HG02642 (cell line): ENCODE results near the gene RUNX2.

Experiments
- ATAC-seq: cut with Tn5 transposase; IDR thresholded peaks from one replicate; pipeline ENCODE4 v1.9.1; 2021; ENCODE audit warnings: mild to moderate bottlenecking; ENCODE audit not compliant: unreplicated experiment, poor library complexity

Gene RUNX2

GRCh38 chr6:45476341-45476740, 148.2 kb downstream of the RUNX2 start:
- no peak for ATAC-seq

DNA sequence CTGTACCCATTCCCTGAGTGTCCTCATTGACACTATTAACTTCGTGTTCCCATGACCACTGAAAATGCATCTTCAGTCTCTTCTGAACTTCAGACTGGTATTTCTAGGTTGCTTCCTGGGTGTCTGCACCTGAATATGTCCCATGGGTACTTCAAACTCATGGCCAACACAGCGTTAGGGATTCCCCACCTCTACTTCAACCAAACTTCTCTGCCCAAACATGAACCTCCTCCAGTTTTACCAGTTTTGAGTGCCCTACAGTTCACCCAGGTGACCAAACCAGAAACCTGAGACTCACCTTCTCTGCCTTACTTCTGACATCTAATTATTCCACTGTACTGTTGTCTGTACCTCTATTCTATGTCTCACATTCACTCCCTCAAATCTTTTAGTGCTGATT, 149.1 kb downstream of the RUNX2 start:
- ATAC-seq = no peak

GRCh38 chr6:45477790-45478189, 149.7 kb downstream of the RUNX2 start:
- ATAC-seq = no peak

DNA sequence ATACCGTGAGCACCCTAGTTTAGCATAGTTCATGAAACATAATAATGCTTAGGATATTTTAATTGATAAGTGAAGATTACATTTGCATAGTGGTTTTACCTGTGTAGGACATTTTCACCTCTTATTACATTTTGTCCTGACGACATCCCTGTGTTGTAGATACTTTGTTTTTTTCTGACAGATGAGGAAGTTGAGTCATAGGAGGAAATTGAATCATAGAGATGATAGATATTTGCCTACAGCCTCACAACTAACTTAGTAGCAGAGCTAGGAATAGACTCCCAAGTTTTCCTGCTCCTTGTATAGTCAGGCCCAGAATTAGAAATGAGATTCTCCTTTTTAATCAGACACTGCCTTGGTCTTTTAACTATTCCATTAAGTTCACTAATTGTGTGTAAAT, 150.1 kb downstream of the RUNX2 start:
- no peak for ATAC-seq

- ATAC-seq = peak; percentile 74
These were observed 152.0 kb downstream of the RUNX2 start for GRCh38 chr6:45479834-45480751.

DNA sequence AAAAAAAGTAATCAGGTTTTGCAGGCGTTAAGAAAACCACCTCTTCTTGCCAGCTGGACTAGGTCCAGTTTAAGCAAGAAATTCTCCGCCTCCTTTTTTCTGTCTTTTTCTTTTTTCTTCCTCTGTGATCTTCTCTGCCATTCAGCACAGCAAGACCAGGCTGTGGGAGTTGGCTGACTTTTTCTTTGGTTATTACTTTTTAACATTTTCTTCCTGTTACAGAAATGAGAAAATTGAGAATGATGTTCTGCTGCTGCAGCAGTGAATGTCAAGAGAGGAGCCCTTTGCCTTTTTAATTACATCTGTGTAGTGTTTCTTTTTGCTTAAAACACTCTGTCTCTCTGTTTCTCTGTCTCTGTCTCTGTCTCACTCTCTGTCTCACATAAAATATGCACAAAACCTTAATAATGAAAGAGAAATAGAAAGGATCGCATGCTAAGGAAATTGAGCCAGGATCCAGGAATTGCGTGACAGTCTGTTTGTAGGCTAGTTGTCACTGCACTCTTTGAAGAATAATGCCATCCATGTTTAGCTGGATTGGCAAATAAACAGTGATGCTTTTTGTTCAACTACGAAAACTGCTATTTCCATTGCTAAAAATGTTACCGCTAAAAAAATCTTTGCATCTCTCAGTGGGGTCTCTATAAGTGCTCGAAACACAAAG, 152.8 kb downstream of the RUNX2 start:
- no peak for ATAC-seq

- no peak for ATAC-seq
These were observed 154.9 kb downstream of the RUNX2 start for GRCh38 chr6:45483021-45483420.

DNA sequence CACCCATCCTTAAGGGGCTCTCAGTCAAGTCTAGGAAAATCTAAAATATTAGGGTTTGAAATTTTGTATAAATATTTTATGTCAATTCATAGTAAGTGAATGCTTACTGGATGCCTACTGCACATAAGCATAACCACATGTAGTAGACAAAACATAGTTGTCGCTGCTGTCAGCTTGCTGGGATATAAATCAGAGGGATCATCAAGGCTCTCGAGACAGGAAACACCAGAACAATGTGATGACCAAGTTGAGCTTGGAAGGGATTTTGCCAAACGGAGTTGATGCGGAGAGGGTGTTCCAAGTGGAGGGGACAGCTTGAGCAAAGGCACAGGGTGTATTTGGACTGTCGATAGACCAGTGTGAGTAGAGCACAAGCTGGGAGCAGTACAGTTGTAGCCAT, 155.4 kb downstream of the RUNX2 start:
- no peak for ATAC-seq

DNA sequence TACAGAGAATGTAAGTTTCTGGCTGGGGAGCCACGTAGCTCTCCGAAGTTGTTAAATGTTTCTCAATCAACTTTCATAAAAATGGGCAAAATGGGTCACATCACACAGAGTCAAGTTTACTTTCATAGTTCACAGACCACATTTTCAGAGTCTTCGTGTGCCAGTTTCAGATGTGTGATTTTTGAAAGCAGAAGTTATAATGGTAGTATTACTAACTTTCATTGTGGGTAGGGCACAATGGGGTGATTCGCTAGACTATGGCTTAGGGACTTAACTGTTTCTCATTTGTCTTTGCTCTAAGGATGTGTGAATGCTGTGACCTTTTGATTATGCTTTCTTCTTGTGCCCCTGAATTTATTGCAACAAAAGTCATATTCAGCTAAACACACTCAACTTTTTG, 158.6 kb downstream of the RUNX2 start:
- no peak for ATAC-seq

- no peak for ATAC-seq
These were observed 159.5 kb downstream of the RUNX2 start for GRCh38 chr6:45487645-45488044.

- no peak for ATAC-seq
These were observed 160.1 kb downstream of the RUNX2 start for GRCh38 chr6:45488269-45488668.

- ATAC-seq = no peak
These were observed 160.8 kb downstream of the RUNX2 start for GRCh38 chr6:45488889-45489288.

DNA sequence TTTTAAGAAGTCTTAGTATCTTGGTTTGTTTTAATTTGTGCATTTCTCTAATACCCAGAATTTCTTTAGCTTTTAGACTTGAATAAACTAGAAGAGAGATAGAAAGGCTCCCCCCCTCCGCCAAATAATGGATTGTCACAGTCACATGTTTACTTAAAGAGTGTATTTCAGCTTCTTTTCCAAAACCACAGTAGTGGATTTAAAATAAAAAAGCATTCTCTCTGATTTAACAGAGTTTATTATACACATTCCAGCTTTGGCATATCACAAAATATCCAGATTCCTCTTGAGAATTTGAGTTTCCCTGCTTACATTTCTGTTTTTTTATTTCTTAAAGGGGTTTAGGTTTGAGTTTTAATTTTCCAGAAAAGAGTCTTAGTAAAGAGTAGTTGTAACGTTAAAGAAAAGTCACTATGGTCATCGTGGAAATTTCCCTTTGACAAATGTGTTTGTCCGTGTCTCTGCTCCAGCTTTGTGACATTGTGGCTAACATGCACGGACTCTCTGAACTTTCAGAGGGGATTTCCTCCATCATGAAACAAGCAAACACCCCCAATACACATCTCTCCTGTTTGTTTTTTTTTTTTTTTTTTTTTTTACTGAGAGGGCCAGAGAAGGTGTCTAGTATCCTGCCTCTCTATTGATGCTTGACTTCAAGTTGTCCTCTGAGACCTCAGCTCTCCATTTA, 163.1 kb downstream of the RUNX2 start:
- ATAC-seq = no peak

GRCh38 chr6:45491874-45492273, 163.7 kb downstream of the RUNX2 start:
- ATAC-seq = no peak

- no peak for ATAC-seq
These were observed 165.6 kb downstream of the RUNX2 start for GRCh38 chr6:45493761-45494160.

GRCh38 chr6:45494416-45495135, 166.4 kb downstream of the RUNX2 start:
- ATAC-seq = no peak

DNA sequence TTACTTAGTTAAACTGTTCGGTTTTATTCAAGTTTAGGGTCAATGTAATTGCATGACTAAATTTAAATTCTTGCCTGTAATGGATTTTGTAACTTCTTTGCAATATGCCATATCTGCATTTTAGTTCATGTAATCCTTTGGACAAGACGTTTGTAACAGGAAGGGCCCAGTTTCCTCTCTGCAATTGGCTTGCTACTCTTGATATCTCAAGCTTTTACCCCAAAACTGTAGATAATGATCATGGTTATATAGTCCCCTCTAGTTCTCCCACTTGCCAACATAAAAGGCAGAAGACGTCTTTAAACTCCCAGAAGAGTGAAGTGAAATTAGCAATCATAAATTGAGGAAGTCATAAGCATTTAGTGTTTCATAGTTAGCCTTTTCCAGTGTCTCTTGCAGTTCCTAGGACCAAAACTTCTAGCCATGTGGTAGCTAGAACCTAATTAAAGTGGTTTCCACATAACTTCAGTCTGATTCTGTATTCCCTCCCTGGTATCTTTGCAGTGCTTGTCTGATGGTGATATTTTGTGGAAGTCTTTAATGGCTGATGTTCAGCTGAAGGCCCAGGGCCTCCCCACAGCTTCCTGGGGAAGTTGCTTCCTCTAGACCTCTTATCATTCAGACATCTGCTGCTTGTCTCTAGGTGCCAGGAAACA, 167.4 kb downstream of the RUNX2 start:
- ATAC-seq = no peak

- ATAC-seq = no peak
These were observed 167.9 kb downstream of the RUNX2 start for GRCh38 chr6:45496085-45496433.

DNA sequence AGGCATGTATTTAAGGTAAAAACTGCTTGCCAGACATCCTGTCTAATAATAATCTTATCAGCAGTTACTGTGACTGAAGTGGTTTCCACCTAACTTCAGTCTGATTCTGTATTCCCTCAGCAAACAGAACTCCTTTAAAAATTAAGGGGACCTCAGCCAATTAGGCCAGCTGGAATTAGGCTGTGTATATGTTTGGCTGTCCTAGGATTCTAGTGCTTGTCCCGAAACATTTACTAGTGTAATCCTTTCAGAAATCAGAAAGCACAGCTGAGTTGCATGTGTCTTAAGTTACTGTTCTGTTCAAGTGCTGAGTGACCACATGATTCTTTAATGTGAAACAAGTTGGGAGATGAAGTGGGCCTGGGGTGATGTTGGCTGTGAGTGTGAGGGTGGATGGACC, 170.5 kb downstream of the RUNX2 start:
- no peak for ATAC-seq
